ENCODE results near the gene DMD. TPM values are rescaled to one million over a fixed set of nuclear protein-coding genes. Genes with fewer than 3 reads are reported as not detected.
"Not testable (repeated sequence)": the region's sequence is repeated elsewhere in the genome, so short reads cannot be mapped to it uniquely, and the experiment has no call there.

The DMD gene
- polyA plus RNA-seq, 3 donors from 2014 or later, result not detected

DNA sequence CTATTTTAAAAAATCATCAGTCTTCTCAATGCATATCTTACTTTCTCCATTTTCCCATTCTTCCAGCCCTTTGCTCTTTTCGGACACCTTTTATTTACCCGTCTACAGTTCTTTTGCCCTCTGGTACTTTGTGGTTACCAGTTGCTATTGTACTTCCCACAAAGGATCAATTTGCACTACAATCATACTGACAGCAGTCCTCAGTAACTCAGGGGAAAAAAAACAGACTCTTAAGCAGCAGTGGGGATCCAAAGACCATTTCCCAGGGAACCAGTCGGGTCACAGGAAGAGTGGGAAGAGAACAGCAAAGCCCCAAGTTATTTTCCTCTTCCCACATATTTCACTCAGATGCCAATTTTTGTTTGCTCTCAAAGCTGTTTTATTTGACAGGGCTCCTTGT is 23.1 kb downstream of the DMD start:
- H3K27me3 Mint-ChIP-seq (ENCODE audit: low read depth in 3 of 3), result peaks cover 0 to 4% (median 4%) of the 10 kb centered on the region in 3 donors
- H3K4me1 Mint-ChIP-seq, result no peaks in the 10 kb centered on the region
- H3K9me3 Mint-ChIP-seq, result peaks cover 0 to 4% (median 2%) of the 10 kb centered on the region in 6 donors
- no peaks in the 10 kb centered on the region for H3K36me3 Mint-ChIP-seq
- H3K27ac Mint-ChIP-seq, result no peak overlapping the region
- H3K4me3 Mint-ChIP-seq, result no peak overlapping the region
- DNase-seq, result no peak

DNA sequence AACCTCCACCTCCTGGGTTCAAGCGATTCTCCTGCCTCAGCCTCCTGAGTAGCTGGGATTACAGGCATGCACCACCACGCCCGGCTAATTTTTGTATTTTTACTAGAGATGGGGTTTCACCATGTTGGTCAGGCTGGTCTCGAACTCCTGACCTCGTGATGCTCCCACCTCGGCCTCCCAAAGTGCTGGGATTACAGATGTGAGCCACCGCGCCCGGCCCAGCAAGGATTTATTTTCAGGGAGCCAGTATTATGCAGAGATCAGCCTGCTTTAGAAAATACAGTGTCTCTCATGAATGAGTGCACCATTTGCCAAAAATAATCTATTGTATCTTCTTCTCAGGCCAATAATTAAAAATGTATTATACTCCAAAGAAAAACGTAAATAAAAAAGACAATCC is 26.5 kb downstream of the DMD start:
- H3K36me3 Mint-ChIP-seq; H3K27ac Mint-ChIP-seq; H3K4me1 Mint-ChIP-seq; DNase-seq; H3K4me3 Mint-ChIP-seq; H3K27me3 Mint-ChIP-seq (ENCODE audit: low read depth in 3 of 3); H3K9me3 Mint-ChIP-seq: not testable (repeated sequence)

DNA sequence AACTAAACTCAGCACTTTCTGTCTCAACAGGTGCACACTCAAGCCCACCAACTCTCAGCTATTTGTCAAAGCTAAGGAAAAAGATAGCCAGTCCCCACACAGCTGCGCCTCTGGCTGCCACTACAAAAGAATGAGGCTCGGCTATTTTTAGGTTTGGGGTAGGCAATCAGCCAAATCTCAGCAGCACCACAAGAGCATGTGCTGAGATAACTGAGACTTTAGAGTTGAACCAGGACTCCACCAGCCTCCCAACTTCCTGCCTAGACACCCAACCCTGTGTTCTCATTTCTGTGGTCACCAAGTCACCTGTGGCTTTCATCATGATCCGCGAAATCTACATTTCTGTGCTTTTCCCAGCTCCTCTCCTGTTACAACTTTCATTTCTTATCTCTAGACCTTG is 28.0 kb downstream of the DMD start:
- no peak overlapping the region for H3K27ac Mint-ChIP-seq
- H3K9me3 Mint-ChIP-seq, result peaks cover 2 to 9% (median 5%) of the 10 kb centered on the region in 6 donors
- H3K36me3 Mint-ChIP-seq, result no peaks in the 10 kb centered on the region
- no peak for DNase-seq
- no peaks in the 10 kb centered on the region for H3K27me3 Mint-ChIP-seq (ENCODE audit: low read depth in 3 of 3)
- H3K4me1 Mint-ChIP-seq, result no peaks in the 10 kb centered on the region
- no peak overlapping the region for H3K4me3 Mint-ChIP-seq

DNA sequence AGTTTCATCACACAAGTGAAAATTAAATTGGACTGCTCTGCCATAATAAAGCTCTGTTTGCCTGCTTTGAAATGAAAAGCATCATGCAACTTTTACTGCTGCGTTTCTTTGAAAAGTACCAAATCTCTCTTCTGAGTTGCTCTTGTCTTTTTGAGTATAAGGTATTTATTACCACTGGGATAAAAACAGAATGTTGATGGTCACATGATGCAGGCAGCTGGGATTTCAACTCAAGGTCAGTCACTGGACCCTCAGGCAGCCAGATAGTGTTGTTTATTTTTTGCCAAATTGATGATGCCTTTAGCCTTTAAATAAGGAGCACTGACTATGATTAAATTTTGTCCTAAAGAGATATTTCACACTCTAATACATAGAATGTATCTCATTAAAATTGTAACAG is 32.7 kb downstream of the DMD start:
- DNase-seq, result no peak
- Mint-ChIP-seq H3K27ac (no peak overlapping the region), H3K4me3 (no peak overlapping the region), H3K27me3 (ENCODE audit: low read depth in 3 of 3) (peaks cover 0 to 2% (median 0%) of the 10 kb centered on the region in 3 donors), H3K9me3 (peaks cover 4 to 14% (median 8%) of the 10 kb centered on the region in 6 donors), H3K4me1 (no peaks in the 10 kb centered on the region), H3K36me3 (no peaks in the 10 kb centered on the region)

DNA sequence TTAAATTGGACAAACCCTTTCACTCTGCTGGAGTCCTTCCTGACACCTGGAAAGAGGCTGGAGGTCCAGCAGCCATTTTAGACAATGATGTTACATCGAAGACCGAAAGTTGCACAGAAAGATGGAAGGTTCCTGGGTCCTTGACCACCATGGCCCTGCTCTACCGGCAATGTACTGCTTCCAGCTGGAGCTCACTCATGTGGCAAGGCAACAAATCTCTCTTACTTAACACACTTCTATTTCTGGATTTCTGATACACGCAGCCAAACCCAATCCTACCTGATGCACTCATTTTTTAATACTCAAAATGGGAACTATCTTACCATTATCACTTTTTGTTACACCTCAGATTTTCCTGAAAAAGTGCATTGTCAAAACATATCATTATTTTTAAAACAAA is 33.1 kb downstream of the DMD start:
- H3K36me3 Mint-ChIP-seq, result no peaks in the 10 kb centered on the region
- H3K4me1 Mint-ChIP-seq, result no peaks in the 10 kb centered on the region
- H3K9me3 Mint-ChIP-seq, result peaks cover 4 to 14% (median 8%) of the 10 kb centered on the region in 6 donors
- H3K27me3 Mint-ChIP-seq (ENCODE audit: low read depth in 3 of 3), result peaks cover 0 to 2% (median 0%) of the 10 kb centered on the region in 3 donors
- no peak overlapping the region for H3K27ac Mint-ChIP-seq
- no peak overlapping the region for H3K4me3 Mint-ChIP-seq
- DNase-seq, result no peak

DNA sequence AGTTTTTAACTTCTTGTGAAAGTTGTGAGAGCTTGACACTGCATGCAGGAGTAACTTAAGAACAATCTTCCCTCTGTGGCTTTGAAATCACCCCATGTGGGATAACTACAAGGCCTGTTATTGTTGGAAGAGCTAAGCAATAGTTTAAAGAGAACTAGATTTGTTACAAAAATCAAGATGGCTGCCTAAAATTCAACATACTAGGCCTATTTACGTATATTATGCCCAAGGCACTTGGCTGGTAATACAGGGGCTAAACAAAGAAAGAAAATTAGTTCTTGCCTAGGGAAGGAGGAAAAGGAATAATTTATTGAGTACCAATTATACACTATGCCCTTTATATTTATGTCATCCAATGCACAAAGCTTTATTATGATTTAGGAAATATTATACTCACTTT is 36.1 kb downstream of the DMD start:
- Mint-ChIP-seq H3K27ac (no peak overlapping the region), H3K4me1 (no peaks in the 10 kb centered on the region), H3K4me3 (no peak overlapping the region), H3K9me3 (peaks cover 3 to 10% (median 5%) of the 10 kb centered on the region in 6 donors), H3K27me3 (ENCODE audit: low read depth in 3 of 3) (peaks cover 0 to 8% (median 5%) of the 10 kb centered on the region in 3 donors), H3K36me3 (no peaks in the 10 kb centered on the region)
- no peak for DNase-seq

DNA sequence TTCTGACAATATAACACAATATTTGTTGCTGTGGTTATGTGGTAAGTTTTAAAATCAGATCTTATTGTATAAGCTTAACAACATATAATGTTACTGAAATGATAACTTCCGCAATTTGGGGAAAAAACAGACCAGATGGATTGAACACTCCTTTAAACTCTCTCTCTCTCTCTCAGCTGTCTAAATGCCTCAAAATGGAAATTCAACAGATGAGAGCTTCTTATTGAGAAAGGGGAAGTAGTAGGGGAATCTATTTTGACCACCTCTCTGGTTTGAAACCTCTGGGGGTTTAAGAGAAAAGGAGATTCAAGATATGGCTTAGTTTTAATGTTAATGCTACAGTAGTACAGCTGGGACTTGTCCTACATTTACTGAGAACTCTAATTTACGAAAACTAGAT is 40.3 kb downstream of the DMD start:
- no peak for DNase-seq
- no peaks in the 10 kb centered on the region for H3K4me1 Mint-ChIP-seq
- H3K27me3 Mint-ChIP-seq (ENCODE audit: low read depth in 3 of 3), result peaks cover 0 to 8% (median 5%) of the 10 kb centered on the region in 3 donors
- H3K9me3 Mint-ChIP-seq, result peaks cover 0 to 6% (median 3%) of the 10 kb centered on the region in 6 donors
- no peak overlapping the region for H3K4me3 Mint-ChIP-seq
- no peaks in the 10 kb centered on the region for H3K36me3 Mint-ChIP-seq
- no peak overlapping the region for H3K27ac Mint-ChIP-seq

DNA sequence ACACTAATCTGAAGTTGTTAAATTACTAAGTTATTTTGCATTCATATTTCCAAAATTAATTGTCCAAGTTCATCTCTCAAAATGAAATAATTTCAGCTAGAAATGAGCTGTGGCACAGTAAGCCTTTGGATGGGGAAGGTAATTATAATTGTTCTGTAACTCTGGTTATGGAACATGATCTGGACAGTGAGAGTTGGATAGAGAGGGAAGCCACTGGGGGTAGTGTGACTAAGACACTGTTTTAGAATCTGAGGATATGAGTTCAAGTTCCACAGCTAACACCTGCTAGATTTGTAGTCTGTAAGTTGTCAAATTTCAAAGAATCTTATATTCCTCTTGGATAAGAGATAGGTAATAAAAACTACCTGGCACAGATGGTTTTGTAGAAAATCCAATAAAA is 49.5 kb downstream of the DMD start:
- H3K27ac Mint-ChIP-seq, result no peak overlapping the region

DNA sequence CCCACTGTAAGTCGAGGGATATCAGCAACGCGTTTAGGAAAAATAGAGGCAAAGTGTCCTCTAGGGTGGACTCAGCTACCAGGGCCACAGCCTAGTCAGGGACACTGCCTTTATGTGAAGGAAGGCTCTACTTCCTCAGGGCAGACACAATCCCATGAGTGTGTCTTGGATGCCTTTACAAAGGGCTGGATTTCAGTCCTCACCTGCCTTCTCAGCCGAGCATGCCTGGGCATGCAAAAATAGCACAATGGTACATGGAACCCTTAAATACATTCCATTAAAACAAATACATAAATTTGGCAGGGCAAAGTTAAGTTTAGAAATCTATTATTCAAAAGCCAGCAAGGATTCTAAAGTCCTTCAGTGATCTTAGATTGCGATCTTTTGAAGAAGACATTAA is 51.1 kb downstream of the DMD start:
- Mint-ChIP-seq H3K27ac (no peak overlapping the region), H3K36me3 (no peaks in the 10 kb centered on the region)
- no peak for DNase-seq

More for the DNA sequence above, 49.5 kb downstream of the DMD start:
- no peak for DNase-seq
- Mint-ChIP-seq H3K36me3 (no peaks in the 10 kb centered on the region), H3K27me3 (ENCODE audit: low read depth in 3 of 3) (peaks cover 0 to 6% (median 0%) of the 10 kb centered on the region in 3 donors), H3K4me3 (no peak overlapping the region), H3K4me1 (no peaks in the 10 kb centered on the region), H3K9me3 (peaks cover 0 to 6% (median 4%) of the 10 kb centered on the region in 6 donors)

DNA sequence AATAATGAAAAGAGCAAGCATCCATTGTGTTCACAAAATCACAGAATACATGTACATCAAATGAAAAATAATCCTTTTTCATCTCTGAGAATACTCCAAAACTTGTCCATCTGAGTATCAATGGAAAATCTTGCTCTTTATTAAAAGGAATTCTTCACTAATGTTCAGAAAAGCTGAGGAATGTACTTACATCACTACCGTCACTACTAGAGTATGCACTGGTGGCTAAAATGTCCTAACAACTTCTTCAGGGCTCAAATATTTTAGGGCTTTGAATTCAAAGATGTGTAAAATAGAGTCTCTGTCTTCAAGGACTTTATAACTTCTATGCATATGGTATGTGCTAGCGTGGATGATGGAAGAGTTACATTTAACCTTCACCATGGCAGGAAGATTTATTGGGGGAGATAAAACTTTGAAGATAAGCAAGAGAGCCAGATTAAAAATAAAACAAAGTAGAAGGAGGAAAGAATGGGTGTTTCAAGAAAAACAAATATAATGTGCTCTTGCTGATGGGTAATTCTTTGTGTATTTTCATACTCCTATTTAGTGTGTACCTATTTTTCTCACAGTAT is 55.1 kb downstream of the DMD start:
- Mint-ChIP-seq H3K27me3 (ENCODE audit: low read depth in 3 of 3) (peaks cover 0 to 3% (median 0%) of the 10 kb centered on the region in 3 donors), H3K4me3 (no peak overlapping the region), H3K36me3 (no peaks in the 10 kb centered on the region), H3K27ac (no peak overlapping the region), H3K9me3 (peaks cover 0 to 5% (median under 1%) of the 10 kb centered on the region in 6 donors), H3K4me1 (no peaks in the 10 kb centered on the region)
- no peak for DNase-seq

More for the DNA sequence above, 51.1 kb downstream of the DMD start:
- no peak overlapping the region for H3K4me3 Mint-ChIP-seq
- no peaks in the 10 kb centered on the region for H3K4me1 Mint-ChIP-seq
- peaks cover 0 to 4% (median 3%) of the 10 kb centered on the region in 6 donors for H3K9me3 Mint-ChIP-seq
- peaks cover 0 to 2% (median 0%) of the 10 kb centered on the region in 3 donors for H3K27me3 Mint-ChIP-seq (ENCODE audit: low read depth in 3 of 3)

DNA sequence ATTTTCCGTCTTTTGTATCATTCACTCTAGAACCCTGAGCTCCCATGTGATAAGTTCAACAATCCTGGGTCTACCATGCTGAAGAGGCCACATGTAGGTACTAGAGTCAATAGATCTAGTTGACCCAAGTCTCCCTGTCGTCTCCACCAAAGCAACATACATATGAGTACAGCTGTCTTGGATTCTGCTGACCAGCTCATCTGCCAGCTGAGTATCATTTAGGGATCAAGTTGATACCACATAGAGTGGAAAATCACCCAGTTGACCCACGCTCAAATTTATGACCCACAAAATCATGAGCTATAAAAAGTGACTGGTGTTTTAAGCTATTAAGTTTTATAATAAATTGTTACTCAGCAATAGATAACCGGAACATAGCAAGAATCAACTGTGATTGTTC is 61.8 kb downstream of the DMD start:
- Mint-ChIP-seq H3K27ac (no peak overlapping the region), H3K27me3 (ENCODE audit: low read depth in 3 of 3) (peaks cover 0 to 3% (median 0%) of the 10 kb centered on the region in 3 donors), H3K9me3 (peaks cover 0 to 9% (median 6%) of the 10 kb centered on the region in 6 donors), H3K4me1 (no peaks in the 10 kb centered on the region), H3K4me3 (no peak overlapping the region), H3K36me3 (no peaks in the 10 kb centered on the region)
- no peak for DNase-seq

DNA sequence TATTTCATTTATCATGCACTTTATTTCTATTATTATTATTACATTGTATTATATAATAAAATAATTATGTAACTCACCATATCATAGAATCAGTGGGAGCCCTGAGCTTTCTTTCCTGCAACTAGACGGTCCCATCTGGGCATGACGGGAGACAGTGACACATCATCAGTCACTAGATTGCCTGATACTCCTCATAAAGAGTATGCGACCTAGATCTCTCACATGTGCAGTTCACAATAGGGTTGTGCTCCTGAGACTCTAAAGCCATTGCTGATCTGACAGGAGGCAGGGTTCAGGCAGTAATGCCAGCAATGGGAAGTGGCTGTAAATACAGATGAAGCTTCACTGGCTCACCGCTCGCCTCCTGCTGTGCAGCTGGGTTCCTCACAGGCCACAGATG is 62.3 kb downstream of the DMD start:
- Mint-ChIP-seq H3K27me3 (ENCODE audit: low read depth in 3 of 3) (peaks cover 0 to 3% (median 0%) of the 10 kb centered on the region in 3 donors), H3K36me3 (no peaks in the 10 kb centered on the region), H3K27ac (no peak overlapping the region), H3K4me1 (no peaks in the 10 kb centered on the region), H3K4me3 (no peak overlapping the region), H3K9me3 (peaks cover 0 to 9% (median 5%) of the 10 kb centered on the region in 6 donors)
- no peak for DNase-seq

DNA sequence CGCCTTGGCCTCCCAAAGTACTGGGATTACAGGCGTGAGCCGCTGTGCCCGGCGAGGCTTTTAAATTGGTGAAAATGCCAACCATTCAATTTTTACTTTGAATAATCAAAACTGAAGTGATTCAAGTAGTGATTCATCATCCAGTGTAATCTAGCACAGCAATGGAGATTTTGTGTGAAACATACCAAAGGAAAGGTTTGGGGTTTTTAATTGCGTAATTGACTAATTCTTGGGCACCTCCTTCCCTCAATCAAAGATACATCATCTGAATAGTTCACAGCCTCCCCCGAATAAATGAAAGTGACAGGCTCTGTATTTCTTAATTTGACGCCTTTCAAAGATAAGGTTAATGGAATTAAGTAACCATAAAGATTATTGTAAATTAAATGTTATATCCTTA is 69.0 kb downstream of the DMD start:
- Mint-ChIP-seq H3K4me3 (no peak overlapping the region), H3K27ac (no peak overlapping the region), H3K36me3 (no peaks in the 10 kb centered on the region), H3K27me3 (ENCODE audit: low read depth in 3 of 3) (peaks cover 0 to 5% (median 2%) of the 10 kb centered on the region in 3 donors), H3K9me3 (peaks cover 0 to 5% (median 3%) of the 10 kb centered on the region in 6 donors), H3K4me1 (no peaks in the 10 kb centered on the region)
- DNase-seq, result no peak

DNA sequence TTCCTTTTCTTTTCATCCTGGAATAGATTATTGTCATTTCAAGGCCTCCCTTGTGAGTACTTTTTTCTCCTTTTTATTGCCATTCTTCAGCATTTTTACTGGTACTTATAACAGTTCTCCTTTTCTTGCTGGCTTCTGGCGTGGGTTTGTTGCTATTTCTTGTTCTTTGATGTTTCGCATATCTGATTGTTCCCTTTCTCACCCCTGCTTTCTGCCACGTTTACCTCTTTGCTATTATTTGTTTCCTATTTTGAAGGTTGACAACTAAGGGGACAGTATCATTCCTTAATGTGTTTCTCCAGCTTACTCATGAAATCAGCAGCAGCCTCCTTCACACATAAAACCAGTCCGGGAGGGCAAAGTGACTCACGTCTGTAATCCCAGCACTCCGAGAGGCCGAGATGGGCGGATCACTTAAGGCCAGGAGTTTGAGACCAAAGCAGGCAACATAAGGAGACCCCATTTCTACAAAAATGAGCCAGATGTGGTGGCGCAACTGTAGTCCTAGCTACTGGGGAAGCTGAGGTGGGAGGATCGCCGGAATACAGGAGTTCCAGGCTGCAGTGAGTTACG is 72.6 kb downstream of the DMD start:
- peaks cover 0 to 5% (median 2%) of the 10 kb centered on the region in 3 donors for H3K27me3 Mint-ChIP-seq (ENCODE audit: low read depth in 3 of 3)
- H3K36me3 Mint-ChIP-seq, result no peaks in the 10 kb centered on the region
- no peak overlapping the region for H3K27ac Mint-ChIP-seq
- no peak for DNase-seq
- no peaks in the 10 kb centered on the region for H3K4me1 Mint-ChIP-seq
- no peak overlapping the region for H3K4me3 Mint-ChIP-seq
- peaks cover 0 to 9% (median 3%) of the 10 kb centered on the region in 6 donors for H3K9me3 Mint-ChIP-seq

DNA sequence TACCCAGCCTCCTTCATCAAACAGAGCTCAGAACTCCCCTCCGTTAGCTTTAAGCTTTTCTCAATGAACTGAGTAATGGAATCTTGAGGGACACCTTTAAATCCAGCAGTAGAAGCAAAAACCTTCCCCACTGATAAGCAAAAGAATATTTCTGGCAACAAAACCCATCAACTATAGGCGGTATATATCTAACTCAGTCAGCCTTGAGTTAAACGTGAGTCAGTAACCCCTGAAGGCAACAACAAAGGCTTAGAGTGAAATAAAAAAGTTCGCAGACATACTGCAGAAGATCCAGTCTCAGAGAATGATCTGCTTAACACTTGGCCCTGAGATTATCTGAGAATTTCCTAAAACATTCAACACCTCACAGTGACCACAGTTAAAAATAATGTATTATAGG is 77.2 kb downstream of the DMD start:
- no peak for DNase-seq
- Mint-ChIP-seq H3K27me3 (ENCODE audit: low read depth in 3 of 3) (peaks cover 0 to 5% (median 0%) of the 10 kb centered on the region in 3 donors), H3K27ac (no peak overlapping the region), H3K4me1 (no peaks in the 10 kb centered on the region), H3K9me3 (peaks cover 0 to 9% (median 1%) of the 10 kb centered on the region in 6 donors), H3K36me3 (no peaks in the 10 kb centered on the region), H3K4me3 (no peak overlapping the region)

All from immature natural killer cell (primary cell).